ENCODE data around the gene CDC73.

DNA sequence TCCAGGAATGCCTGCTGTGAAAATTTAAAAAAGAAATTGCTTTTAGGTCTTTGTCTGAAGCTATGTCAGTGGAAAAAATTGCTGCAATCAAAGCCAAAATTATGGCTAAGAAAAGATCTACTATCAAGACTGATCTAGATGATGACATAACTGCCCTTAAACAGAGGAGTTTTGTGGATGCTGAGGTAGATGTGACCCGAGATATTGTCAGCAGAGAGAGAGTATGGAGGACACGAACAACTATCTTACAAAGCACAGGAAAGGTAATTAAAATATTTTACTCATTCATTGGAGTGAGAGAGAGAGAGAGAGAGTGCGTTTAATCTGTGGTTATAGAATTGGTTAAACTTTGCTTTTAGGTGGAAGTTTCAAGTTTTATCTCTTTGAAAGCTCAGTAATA lies 20.0 kb downstream of the CDC73 start:
- TF ChIP-seq, protein P1, sequence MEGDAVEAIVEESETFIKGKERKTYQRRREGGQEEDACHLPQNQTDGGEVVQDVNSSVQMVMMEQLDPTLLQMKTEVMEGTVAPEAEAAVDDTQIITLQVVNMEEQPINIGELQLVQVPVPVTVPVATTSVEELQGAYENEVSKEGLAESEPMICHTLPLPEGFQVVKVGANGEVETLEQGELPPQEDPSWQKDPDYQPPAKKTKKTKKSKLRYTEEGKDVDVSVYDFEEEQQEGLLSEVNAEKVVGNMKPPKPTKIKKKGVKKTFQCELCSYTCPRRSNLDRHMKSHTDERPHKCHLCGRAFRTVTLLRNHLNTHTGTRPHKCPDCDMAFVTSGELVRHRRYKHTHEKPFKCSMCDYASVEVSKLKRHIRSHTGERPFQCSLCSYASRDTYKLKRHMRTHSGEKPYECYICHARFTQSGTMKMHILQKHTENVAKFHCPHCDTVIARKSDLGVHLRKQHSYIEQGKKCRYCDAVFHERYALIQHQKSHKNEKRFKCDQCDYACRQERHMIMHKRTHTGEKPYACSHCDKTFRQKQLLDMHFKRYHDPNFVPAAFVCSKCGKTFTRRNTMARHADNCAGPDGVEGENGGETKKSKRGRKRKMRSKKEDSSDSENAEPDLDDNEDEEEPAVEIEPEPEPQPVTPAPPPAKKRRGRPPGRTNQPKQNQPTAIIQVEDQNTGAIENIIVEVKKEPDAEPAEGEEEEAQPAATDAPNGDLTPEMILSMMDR (IDR thresholded peaks at IDR 0.05; ENCODE audit: poor library complexity) = no peak
- no peak for TF ChIP-seq EZH2phosphoT487 (IDR thresholded peaks at IDR 0.05; ENCODE audit: low read depth, severe bottlenecking, unreplicated experiment)

All from hepatocyte (in vitro differentiated cells).